SW480 (cell line): ENCODE measurements around the gene ADRA2B.
"Not testable (repeated sequence)": the region's sequence is repeated elsewhere in the genome, so short reads cannot be mapped to it uniquely, and the experiment has no call there.

Experiments used
- DNase-seq: peaks from one replicate; pipeline ENCODE4 v3.0.0-alpha.2; 2016; ENCODE audit warnings: low spot score

ADRA2B gene

GRCh38 chr2:96087130-96087529, 29.2 kb downstream of the ADRA2B start:
- DNase-seq: no peak

GRCh38 chr2:96085541-96086355, 30.6 kb downstream of the ADRA2B start:
- DNase-seq: no peak

- DNase-seq: not testable (repeated sequence)
These were observed 31.4 kb downstream of the ADRA2B start for GRCh38 chr2:96084858-96085518.

- DNase-seq: no peak
These were observed 32.1 kb downstream of the ADRA2B start for GRCh38 chr2:96083989-96084857.

- no peak for DNase-seq
These were observed 33.1 kb downstream of the ADRA2B start for GRCh38 chr2:96083064-96083939.

- DNase-seq: no peak
These were observed 33.9 kb downstream of the ADRA2B start for GRCh38 chr2:96082211-96083063.

- no peak for DNase-seq
These were observed 35.3 kb downstream of the ADRA2B start for GRCh38 chr2:96081042-96081441.

GRCh38 chr2:96075199-96075771, 41.1 kb downstream of the ADRA2B start:
- DNase-seq: no peak

- no peak for DNase-seq
These were observed 42.2 kb downstream of the ADRA2B start for GRCh38 chr2:96074156-96074555.

- DNase-seq: no peak
These were observed 43.1 kb downstream of the ADRA2B start for GRCh38 chr2:96073170-96073775.

GRCh38 chr2:96072746-96073145, 43.6 kb downstream of the ADRA2B start:
- no peak for DNase-seq

- DNase-seq: not testable (repeated sequence)
These were observed 44.3 kb downstream of the ADRA2B start for GRCh38 chr2:96071977-96072491.

- not testable (repeated sequence) for DNase-seq
These were observed 45.0 kb downstream of the ADRA2B start for GRCh38 chr2:96071087-96071976.

GRCh38 chr2:96070351-96070750, 46.0 kb downstream of the ADRA2B start:
- DNase-seq: not testable (repeated sequence)

GRCh38 chr2:96069878-96070277, 46.5 kb downstream of the ADRA2B start:
- DNase-seq: not testable (repeated sequence)

GRCh38 chr2:96067902-96068581, 48.3 kb downstream of the ADRA2B start:
- DNase-seq: not testable (repeated sequence)

- not testable (repeated sequence) for DNase-seq
These were observed 49.2 kb downstream of the ADRA2B start for GRCh38 chr2:96067098-96067660.
